HG02884 (cell line): ENCODE measurements around the gene RTN4.

Experiments
- ATAC-seq: cut with Tn5 transposase; IDR thresholded peaks from one replicate; pipeline ENCODE4 v1.9.1; 2021; ENCODE audit warnings: mild to moderate bottlenecking, moderate library complexity; ENCODE audit not compliant: unreplicated experiment

Gene RTN4

GRCh38 chr2:54931473-54931872 lies 118.8 kb downstream of the RTN4 start:
- ATAC-seq = no peak

- ATAC-seq = no peak
These were observed 121.5 kb downstream of the RTN4 start for GRCh38 chr2:54928719-54929118.

- no peak for ATAC-seq
These were observed 122.3 kb downstream of the RTN4 start for GRCh38 chr2:54927751-54928615.

- ATAC-seq = no peak
These were observed 123.0 kb downstream of the RTN4 start for GRCh38 chr2:54927085-54927750.

- ATAC-seq = no peak
These were observed 125.2 kb downstream of the RTN4 start for GRCh38 chr2:54925022-54925421.

- no peak for ATAC-seq
These were observed 126.1 kb downstream of the RTN4 start for GRCh38 chr2:54924121-54924520.
